Endodermal cell (in vitro differentiated cells): ENCODE measurements around the gene HECW1. TPM values are rescaled to one million over a fixed set of nuclear protein-coding genes. Genes with fewer than 3 reads are reported as not detected.
"Not testable (repeated sequence)": the region's sequence is repeated elsewhere in the genome, so short reads cannot be mapped to it uniquely, and the experiment has no call there.

Experiments used
- DNase-seq: peaks from one replicate; pipeline ENCODE4 v3.0.0-alpha.2; 2017
- H3K27ac ChIP-seq: 2 replicates; pipeline ENCODE4 v1.5.1; 2013; ENCODE audit warnings: mild to moderate bottlenecking, low read depth, low read length, moderate library complexity
- H3K27me3 ChIP-seq: 2 replicates; pipeline ENCODE4 v1.6.1; 2013; ENCODE audit warnings: mild to moderate bottlenecking, low read length, moderate library complexity; ENCODE audit not compliant: insufficient read depth, control insufficient read depth, poor library complexity, severe bottlenecking
- H3K36me3 ChIP-seq: 2 replicates; pipeline ENCODE4 v1.7.0; 2013; ENCODE audit warnings: mild to moderate bottlenecking, low read length, moderate library complexity; ENCODE audit not compliant: control insufficient read depth, insufficient read depth
- H3K4me1 ChIP-seq: one replicate; pipeline ENCODE4 v1.7.0; 2013; ENCODE audit warnings: low read length; ENCODE audit not compliant: control insufficient read depth, insufficient read depth
- H3K4me3 ChIP-seq: 2 replicates; pipeline ENCODE4 v1.5.1; 2013; ENCODE audit warnings: mild to moderate bottlenecking, low read length, moderate library complexity
- H3K9ac ChIP-seq: 2 replicates; pipeline ENCODE4 v1.6.1; 2013; ENCODE audit warnings: mild to moderate bottlenecking, low read length, moderate library complexity; ENCODE audit not compliant: poor library complexity, severe bottlenecking; ENCODE audit errors: extremely low read depth
- H3K9me3 ChIP-seq: 2 replicates; pipeline ENCODE4 v1.6.1; 2013; ENCODE audit warnings: mild to moderate bottlenecking, low read length, moderate library complexity; ENCODE audit not compliant: control insufficient read depth
- H3K27ac Mint-ChIP-seq: 2 replicates; pipeline ENCODE4 v1.8.0; 2020; ENCODE audit warnings: mixed read lengths
- H3K27me3 Mint-ChIP-seq: 2 replicates; pipeline ENCODE4 v1.8.0; 2021; ENCODE audit warnings: mild to moderate bottlenecking, mixed read lengths; ENCODE audit not compliant: insufficient read depth
- H3K36me3 Mint-ChIP-seq: 2 replicates; pipeline ENCODE4 v1.8.0; 2020; ENCODE audit warnings: low read depth, mixed read lengths
- H3K4me1 Mint-ChIP-seq: 2 replicates; pipeline ENCODE4 v1.8.0; 2020; ENCODE audit warnings: mixed read lengths
- H3K4me3 Mint-ChIP-seq: 2 replicates; pipeline ENCODE4 v1.8.0; 2020; ENCODE audit warnings: mild to moderate bottlenecking, moderate library complexity, mixed read lengths
- H3K9me3 Mint-ChIP-seq: 2 replicates; pipeline ENCODE4 v1.8.0; 2020; ENCODE audit warnings: mild to moderate bottlenecking, mixed read lengths
- WGBS, 2 experiments: methylation state at CpG; one replicate each; pipeline versions ENCODE4 v1.1.5 to v1.1.7; 2013; ENCODE audit warnings: missing lambda C conversion rate in 2 of 2, mixed read lengths in 1 of 2; ENCODE audit not compliant: insufficient coverage in 1 of 2, insufficient read length in 1 of 2; 5-methylcytosine and 5-hydroxymethylcytosine counted together
- total RNA-seq, 2 donors: library from RNA; stranded (reverse); fragmentation: NEBNext Ultra II Directional in 1 of 2; extraction: Animal tissue kit (Norgen Biotek cat#: 25700) in 1 of 2; gene quantifications; 2 replicates in 1 of 2; 3 replicates in 1 of 2; pipeline ENCODE4 v1.2.1, GENCODE V29; 2021
- TF ChIP-seq, protein P1 (sequence below): fragments of 200-600 bp; sonication (generic); conservative IDR thresholded peaks from 2 replicates; pipeline ENCODE4 v1.5.0; 2021; ENCODE audit warnings: antibody characterized with exemption, mild to moderate bottlenecking

Gene HECW1
- total RNA-seq, 2 donors from 2014 or later = 4.6 to 12.0 TPM

- H3K36me3 Mint-ChIP-seq = peaks cover 4% of the 10 kb centered on the region
- no peak overlapping the region for H3K4me3 Mint-ChIP-seq
- H3K27me3 Mint-ChIP-seq = peaks cover 2% of the 10 kb centered on the region
- no peaks in the 10 kb centered on the region for H3K36me3 ChIP-seq
- no peak overlapping the region for H3K9ac ChIP-seq
- no peaks in the 10 kb centered on the region for H3K9me3 ChIP-seq
- WGBS, 2 experiments = 94 to 100% methylated on average over 2 to 5 of the region's 5 CpGs
- no peak overlapping the region for H3K27ac Mint-ChIP-seq
- no peaks in the 10 kb centered on the region for H3K27me3 ChIP-seq
- TF ChIP-seq, protein P1, sequence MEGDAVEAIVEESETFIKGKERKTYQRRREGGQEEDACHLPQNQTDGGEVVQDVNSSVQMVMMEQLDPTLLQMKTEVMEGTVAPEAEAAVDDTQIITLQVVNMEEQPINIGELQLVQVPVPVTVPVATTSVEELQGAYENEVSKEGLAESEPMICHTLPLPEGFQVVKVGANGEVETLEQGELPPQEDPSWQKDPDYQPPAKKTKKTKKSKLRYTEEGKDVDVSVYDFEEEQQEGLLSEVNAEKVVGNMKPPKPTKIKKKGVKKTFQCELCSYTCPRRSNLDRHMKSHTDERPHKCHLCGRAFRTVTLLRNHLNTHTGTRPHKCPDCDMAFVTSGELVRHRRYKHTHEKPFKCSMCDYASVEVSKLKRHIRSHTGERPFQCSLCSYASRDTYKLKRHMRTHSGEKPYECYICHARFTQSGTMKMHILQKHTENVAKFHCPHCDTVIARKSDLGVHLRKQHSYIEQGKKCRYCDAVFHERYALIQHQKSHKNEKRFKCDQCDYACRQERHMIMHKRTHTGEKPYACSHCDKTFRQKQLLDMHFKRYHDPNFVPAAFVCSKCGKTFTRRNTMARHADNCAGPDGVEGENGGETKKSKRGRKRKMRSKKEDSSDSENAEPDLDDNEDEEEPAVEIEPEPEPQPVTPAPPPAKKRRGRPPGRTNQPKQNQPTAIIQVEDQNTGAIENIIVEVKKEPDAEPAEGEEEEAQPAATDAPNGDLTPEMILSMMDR = no peak
- H3K4me1 ChIP-seq = no peaks in the 10 kb centered on the region
- H3K4me3 ChIP-seq = no peak overlapping the region
- H3K4me1 Mint-ChIP-seq = peaks cover 23% of the 10 kb centered on the region
- no peak for DNase-seq
- no peak overlapping the region for H3K27ac ChIP-seq
- H3K9me3 Mint-ChIP-seq = peaks cover 11% of the 10 kb centered on the region
Measured at GRCh38 chr7:43482679-43483252, 370.3 kb downstream of the HECW1 start.

- Mint-ChIP-seq H3K4me3 (no peak overlapping the region), H3K36me3 (no peaks in the 10 kb centered on the region), H3K27me3 (peaks cover 2% of the 10 kb centered on the region), H3K9me3 (peaks cover 1% of the 10 kb centered on the region), H3K27ac (no peak overlapping the region), H3K4me1 (peaks cover 32% of the 10 kb centered on the region)
- no peak overlapping the region for H3K9ac ChIP-seq
- peaks cover 7% of the 10 kb centered on the region for H3K4me1 ChIP-seq
- H3K27ac ChIP-seq = no peak overlapping the region
- H3K4me3 ChIP-seq = no peak overlapping the region
- DNase-seq = no peak
- TF ChIP-seq, protein P1 = no peak
- no peaks in the 10 kb centered on the region for H3K36me3 ChIP-seq
- 84 to 95% methylated on average over 5 to 6 of the region's 6 CpGs for WGBS, 2 experiments
- no peaks in the 10 kb centered on the region for H3K27me3 ChIP-seq
- no peaks in the 10 kb centered on the region for H3K9me3 ChIP-seq
Measured at GRCh38 chr7:43484678-43485395, 372.4 kb downstream of the HECW1 start.

DNA sequence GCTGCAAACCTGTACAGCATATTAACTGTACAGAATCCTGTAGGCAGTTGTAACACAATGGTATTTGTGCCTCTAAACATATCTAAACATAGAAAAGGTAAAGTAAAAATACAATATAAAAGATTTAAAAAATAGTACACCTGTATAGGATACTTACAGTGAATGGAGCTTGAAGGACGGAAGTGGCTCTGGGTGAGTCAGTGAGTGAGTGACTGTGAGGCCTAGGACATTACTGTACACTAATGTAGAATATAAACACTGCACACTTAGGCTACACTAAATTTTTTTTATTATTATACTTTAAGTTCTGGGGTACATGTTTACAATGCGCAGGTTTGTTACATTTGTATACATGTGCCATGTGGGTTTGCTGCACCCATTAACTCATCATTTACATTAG, 373.1 kb downstream of the HECW1 start:
- Histone ChIP-seq H3K9me3 (no peaks in the 10 kb centered on the region), H3K36me3 (no peaks in the 10 kb centered on the region), H3K4me3 (no peak overlapping the region), H3K4me1 (peaks cover 7% of the 10 kb centered on the region), H3K27ac (no peak overlapping the region), H3K9ac (no peak overlapping the region), H3K27me3 (no peaks in the 10 kb centered on the region)
- Mint-ChIP-seq H3K36me3 (no peaks in the 10 kb centered on the region), H3K4me3 (no peak overlapping the region), H3K9me3 (no peaks in the 10 kb centered on the region), H3K4me1 (peaks cover 33% of the 10 kb centered on the region), H3K27ac (no peak overlapping the region), H3K27me3 (peaks cover 2% of the 10 kb centered on the region)
- TF ChIP-seq, protein P1 = no peak
- WGBS, 2 experiments = 100% methylated on average over 1 of the region's 2 CpGs; no CpG with 5 or more reads in 1 of the 2 experiments
- DNase-seq = no peak

DNA sequence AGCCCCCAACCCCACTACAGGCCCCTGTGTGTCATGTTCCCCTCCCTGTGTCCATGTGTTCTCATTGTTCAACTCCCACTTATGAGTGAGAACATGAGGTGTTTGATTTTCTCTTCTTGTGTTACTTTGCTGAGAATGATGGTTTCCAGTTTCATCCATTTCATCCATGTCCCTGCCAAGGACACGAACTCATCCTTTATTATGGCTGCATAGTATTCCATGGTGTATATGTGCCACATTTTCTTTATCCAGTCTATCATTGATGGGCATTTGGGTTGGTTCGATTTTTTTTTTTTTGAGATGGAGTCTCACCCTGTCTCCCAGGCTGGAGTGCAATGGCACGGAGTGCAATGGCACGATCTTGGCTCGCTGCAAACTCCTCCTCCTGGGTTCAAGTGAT, 373.6 kb downstream of the HECW1 start:
- H3K27me3 ChIP-seq, H3K4me3 Mint-ChIP-seq, H3K36me3 Mint-ChIP-seq, H3K36me3 ChIP-seq, H3K27ac ChIP-seq, H3K27me3 Mint-ChIP-seq, DNase-seq, H3K9me3 Mint-ChIP-seq, H3K9ac ChIP-seq, H3K4me3 ChIP-seq, H3K4me1 ChIP-seq, H3K27ac Mint-ChIP-seq, H3K9me3 ChIP-seq: not testable (repeated sequence)
- WGBS, 2 experiments = 81% methylated on average over 4 to 5 of the region's 5 CpGs
- peaks cover 33% of the 10 kb centered on the region for H3K4me1 Mint-ChIP-seq
